Choroid plexus epithelial cell (primary cell): Measurements from ENCODE around the gene MT1E.

Source experiments
- DNase-seq: peaks from one replicate; pipeline ENCODE4 v3.0.0-alpha.2; 2010; ENCODE audit warnings: low read depth
- H3K4me3 ChIP-seq: 2 replicates; pipeline ENCODE4 v1.5.1; 2011; ENCODE audit warnings: low read depth, mild to moderate bottlenecking, control low read depth, low read length, moderate library complexity
- TF ChIP-seq, protein P1 (sequence below): conservative IDR thresholded peaks from 2 replicates; pipeline ENCODE4 v1.5.1; 2011; ENCODE audit warnings: low read depth, mild to moderate bottlenecking, control low read depth, inconsistent platforms, low read length, moderate library complexity

The MT1E gene

DNA sequence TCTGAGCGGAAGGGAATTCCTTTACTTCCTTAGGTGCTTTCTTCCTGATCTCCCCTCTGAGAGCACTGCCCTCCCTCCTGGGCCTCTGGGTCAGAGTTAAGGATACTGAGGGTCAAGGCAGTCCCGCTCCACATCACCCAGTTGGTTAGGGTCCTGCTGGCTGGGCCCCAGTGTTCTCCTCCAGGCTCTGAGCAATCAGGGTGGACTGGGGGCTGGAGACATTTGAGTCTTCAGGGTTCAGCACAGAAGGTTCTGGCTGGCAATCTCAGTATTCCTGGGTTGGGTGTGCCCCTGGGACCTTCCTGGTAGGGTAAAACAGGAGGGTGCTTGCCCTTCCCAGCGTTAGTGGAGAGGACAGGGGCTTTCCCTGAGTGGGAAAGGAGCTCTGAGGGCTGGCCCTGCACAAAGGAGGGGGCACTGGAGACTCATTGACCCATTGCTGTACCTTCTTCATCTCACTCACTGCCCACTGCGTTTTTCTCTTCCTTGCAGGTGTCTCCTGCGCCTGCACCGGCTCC lies 7.3 kb downstream of the MT1E start:
- DNase-seq: no peak

DNA sequence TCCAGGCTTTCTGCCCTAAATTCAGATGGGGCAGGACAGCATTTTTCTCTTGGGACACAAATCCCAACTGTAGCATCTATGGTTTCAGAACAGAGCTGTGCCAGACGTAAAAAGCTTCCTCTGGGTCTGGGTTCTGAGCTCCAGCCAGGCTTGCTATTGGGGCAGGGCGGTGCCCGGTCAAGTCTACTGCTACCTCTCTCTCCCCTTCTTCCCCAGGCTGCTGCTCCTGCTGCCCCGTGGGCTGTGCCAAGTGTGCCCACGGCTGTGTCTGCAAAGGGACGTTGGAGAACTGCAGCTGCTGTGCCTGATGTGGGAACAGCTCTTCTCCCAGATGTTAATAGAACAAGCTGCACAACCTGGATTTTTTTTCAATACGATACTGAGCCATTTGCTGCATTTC lies 8.0 kb downstream of the MT1E start:
- no peak for DNase-seq
- no peak overlapping the region for H3K4me3 ChIP-seq
- TF ChIP-seq, protein P1, sequence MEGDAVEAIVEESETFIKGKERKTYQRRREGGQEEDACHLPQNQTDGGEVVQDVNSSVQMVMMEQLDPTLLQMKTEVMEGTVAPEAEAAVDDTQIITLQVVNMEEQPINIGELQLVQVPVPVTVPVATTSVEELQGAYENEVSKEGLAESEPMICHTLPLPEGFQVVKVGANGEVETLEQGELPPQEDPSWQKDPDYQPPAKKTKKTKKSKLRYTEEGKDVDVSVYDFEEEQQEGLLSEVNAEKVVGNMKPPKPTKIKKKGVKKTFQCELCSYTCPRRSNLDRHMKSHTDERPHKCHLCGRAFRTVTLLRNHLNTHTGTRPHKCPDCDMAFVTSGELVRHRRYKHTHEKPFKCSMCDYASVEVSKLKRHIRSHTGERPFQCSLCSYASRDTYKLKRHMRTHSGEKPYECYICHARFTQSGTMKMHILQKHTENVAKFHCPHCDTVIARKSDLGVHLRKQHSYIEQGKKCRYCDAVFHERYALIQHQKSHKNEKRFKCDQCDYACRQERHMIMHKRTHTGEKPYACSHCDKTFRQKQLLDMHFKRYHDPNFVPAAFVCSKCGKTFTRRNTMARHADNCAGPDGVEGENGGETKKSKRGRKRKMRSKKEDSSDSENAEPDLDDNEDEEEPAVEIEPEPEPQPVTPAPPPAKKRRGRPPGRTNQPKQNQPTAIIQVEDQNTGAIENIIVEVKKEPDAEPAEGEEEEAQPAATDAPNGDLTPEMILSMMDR: no peak

More for the DNA sequence above, 7.3 kb downstream of the MT1E start:
- TF ChIP-seq, protein P1: no peak
- H3K4me3 ChIP-seq: peak overlapping the region; percentile 53

DNA sequence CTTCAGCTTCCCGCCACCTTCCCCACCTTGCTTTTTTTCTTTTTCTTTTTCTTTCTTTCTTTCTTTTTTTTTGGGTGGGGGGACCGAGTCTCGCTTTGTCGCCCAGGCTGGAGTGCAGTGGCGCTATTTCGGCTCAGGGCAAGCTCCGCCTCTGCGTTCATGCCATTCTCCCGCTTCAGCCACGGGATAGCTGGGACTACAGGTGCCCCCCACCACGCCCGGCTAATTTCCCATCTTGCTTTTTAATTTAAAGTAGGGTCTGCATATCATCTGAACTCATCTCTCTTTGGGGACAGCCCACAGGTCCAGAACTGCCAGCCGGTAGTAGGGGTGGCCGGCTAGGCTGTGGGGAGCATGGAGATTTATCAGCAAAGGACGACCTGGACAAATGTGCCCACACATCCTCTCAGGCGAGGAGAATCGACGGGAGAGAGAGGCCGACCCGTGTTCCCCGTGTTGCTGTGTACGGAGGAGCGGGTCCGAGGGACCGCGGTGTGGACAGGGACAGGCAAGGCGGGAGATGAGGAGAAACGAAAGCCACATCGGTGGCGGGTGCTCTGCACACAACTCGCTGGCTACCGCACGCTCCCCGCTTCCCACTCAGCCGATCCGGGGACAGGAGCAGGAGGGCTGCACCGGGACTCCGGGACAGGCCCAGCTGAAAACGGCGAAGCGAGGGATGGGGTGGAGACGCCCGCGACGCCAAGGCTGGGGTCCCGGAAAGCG lies 9.3 kb downstream of the MT1E start:
- no peak for DNase-seq
- H3K4me3 ChIP-seq: peak overlapping the region; percentile 45
- TF ChIP-seq, protein P1: no peak

DNA sequence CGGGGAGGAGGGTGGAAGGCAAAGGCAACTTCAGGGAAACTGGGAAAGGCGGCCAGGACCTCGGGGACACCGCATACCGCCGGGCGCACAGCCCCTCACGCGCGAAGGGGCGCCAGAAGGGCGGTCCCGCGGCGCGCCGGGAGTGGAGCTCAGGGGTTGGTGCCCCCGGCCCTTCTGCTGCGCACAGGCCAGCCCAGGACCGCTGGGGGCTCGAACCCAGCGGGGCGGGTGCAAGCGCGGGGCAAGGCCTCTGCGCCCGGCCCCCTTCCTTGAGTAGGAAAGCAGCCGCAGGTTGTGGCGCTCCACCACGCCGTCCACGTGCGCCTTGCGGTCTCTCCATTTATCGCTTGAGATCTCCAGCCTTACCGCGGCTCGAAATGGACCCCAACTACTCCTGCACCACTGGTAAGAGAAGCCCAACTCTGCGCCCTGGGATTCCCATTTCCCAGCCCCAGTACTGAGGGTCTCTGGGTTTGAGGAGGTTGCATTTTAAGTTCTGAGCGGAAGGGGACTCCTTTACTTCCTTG lies 9.9 kb downstream of the MT1E start:
- no peak for DNase-seq
- H3K4me3 ChIP-seq: peak overlapping the region; percentile 45

DNA sequence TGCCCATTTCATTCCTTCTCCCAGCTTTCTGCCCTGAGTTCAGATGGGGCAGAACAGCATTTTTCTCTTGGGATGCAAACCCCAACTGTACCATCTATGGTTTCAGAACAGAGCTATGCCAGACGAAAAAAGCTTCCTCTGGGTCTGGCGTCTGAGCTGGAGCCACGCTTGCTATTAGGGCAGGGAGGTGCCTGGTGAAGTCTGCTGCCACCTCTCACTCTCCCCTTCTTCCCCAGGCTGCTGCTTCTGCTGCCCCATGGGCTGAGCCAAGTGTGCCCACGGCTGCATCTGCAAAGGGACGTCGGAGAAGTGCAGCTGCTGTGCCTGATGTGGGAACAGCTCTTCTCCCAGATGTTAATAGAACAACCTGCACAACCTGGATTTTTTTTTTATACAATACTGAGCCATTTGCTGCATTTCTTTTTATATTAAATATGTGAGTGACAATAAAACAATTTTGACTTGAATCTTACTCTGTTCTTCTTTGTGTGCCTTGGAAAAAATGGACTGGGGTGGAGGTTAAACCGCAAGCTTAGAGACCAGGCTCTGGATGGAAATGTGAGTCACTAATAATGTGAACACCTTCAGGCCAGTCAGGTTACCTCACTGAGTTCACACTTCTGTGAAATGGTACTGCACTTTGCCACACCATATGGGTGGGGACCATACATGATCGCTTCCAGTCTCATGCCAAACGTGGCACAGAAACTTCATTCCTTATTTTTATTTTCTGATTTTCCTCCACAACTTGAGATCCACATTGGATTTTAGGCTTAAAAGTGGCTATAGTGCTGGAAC lies 11.2 kb downstream of the MT1E start:
- TF ChIP-seq, protein P1: no peak
- DNase-seq: no peak
- no peak overlapping the region for H3K4me3 ChIP-seq

More for the DNA sequence above, 9.9 kb downstream of the MT1E start:
- TF ChIP-seq, protein P1: no peak

DNA sequence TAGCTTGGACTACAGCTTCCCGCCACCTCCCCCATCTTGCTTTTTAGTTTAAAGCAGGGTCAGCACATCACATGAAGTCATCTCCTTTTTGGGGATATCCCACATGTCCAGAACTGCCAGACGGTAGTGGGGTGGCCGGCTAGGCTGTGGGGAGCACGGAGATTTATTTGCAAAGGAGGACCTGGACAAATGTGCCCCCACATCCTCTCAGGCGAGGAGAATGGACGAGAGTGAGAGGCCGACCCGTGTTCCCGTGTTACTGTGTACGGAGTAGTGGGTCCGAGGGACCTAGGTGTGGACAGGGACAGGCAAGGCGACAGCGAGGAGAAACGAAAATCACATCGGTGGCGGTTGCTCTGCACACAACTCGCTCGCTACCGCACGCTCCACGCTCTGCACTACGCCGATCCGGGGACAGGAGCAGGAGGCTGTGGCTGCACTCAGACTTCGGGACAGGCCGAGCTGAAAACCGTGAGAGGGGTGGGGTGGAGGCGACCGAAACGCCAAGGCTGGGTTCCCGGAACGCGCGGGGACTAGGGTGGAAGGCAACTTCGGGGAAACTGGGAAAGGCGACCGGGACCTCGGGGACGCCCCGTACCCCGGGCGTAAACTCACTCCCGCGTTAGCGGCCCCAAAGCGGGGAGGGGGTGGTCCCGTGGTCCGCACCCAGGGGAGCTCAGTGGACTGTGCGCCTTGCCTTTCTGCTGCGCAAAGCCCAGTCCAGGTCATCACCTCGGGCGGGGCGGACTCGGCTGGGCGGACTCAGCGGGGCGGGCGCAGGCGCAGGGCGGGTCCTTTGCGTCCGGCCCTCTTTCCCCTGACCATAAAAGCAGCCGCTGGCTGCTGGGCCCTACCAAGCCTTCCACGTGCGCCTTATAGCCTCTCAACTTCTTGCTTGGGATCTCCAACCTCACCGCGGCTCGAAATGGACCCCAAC lies 12.5 kb downstream of the MT1E start, which contains the start of gene MT1A:
Gene MT1A, plus strand, starts transcription at position 853 of the 937 bp plus-strand sequence. Its CDS starts 73 bp downstream, at position 926.
- peak within 1 kb of the TSS; percentile 62 for H3K4me3 ChIP-seq
- TF ChIP-seq, protein P1: no peak
- peak; percentile 62 for DNase-seq
